Measurements from ENCODE around the gene AUTS2. TPM values are rescaled to one million over a fixed set of nuclear protein-coding genes. Genes with fewer than 3 reads are reported as not detected.

The AUTS2 gene
- total and polyA plus RNA-seq, 2 of the 8 experiments (the other 6 are each of a cell fraction or from before 2014, with no cell fraction given): 25.9 to 101 TPM

- TF ChIP-seq, protein P1, sequence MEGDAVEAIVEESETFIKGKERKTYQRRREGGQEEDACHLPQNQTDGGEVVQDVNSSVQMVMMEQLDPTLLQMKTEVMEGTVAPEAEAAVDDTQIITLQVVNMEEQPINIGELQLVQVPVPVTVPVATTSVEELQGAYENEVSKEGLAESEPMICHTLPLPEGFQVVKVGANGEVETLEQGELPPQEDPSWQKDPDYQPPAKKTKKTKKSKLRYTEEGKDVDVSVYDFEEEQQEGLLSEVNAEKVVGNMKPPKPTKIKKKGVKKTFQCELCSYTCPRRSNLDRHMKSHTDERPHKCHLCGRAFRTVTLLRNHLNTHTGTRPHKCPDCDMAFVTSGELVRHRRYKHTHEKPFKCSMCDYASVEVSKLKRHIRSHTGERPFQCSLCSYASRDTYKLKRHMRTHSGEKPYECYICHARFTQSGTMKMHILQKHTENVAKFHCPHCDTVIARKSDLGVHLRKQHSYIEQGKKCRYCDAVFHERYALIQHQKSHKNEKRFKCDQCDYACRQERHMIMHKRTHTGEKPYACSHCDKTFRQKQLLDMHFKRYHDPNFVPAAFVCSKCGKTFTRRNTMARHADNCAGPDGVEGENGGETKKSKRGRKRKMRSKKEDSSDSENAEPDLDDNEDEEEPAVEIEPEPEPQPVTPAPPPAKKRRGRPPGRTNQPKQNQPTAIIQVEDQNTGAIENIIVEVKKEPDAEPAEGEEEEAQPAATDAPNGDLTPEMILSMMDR (IDR thresholded peaks at IDR 0.05; ENCODE audit: control extremely low read depth in 1 of 3, insufficient read depth in 1 of 3, low read depth in 1 of 3, low read length in 3 of 3): no peak
- TF ChIP-seq RXRA (IDR thresholded peaks at IDR 0.05; ENCODE audit: insufficient read depth, low read depth, low read length) (no peak), CBX8 (IDR thresholded peaks at IDR 0.05; ENCODE audit: borderline replicate concordance, low read depth, low read length) (no peak), TAF1 (IDR thresholded peaks at IDR 0.05; ENCODE audit: low read depth, low read length) (no peak), SUZ12 (IDR thresholded peaks at IDR 0.05; ENCODE audit: low read length) (no peak), HDAC2 (IDR thresholded peaks at IDR 0.05; ENCODE audit: borderline replicate concordance in 1 of 2, low read depth in 2 of 2, low read length in 2 of 2) (no peak), POLR2A (IDR thresholded peaks at IDR 0.05; ENCODE audit: control extremely low read depth in 1 of 2, low read depth in 2 of 2, low read length in 2 of 2) (no peak)
These were observed 701.2 kb downstream of the AUTS2 start (continued) for GRCh38 chr7:70299472-70299807.
